SKM-1 treated with dmso at 0.1 percent for 144 hours (cell line): ENCODE data around the gene PRM2.
A peak's percentile ranks its signal among the peaks of the same experiment; 100 is the strongest.
"Not testable (repeated sequence)": the region's sequence is repeated elsewhere in the genome, so short reads cannot be mapped to it uniquely, and the experiment has no call there.

ENCODE experiments used
- DNase-seq: peaks from one replicate; lab custom pipeline; 2025; ENCODE audit not compliant: unreplicated experiment; lab: John Stamatoyannopoulos, UW

The PRM2 gene

GRCh38 chr16:11307639-11308492 is 31.6 kb upstream of the PRM2 start:
- no peak for DNase-seq

GRCh38 chr16:11306997-11307638 is 30.8 kb upstream of the PRM2 start:
- DNase-seq, result peak; percentile 97

- DNase-seq, result no peak
Observed at GRCh38 chr16:11306381-11306780, 30.1 kb upstream of the PRM2 start.

- no peak for DNase-seq
Observed at GRCh38 chr16:11303405-11304138, 27.3 kb upstream of the PRM2 start.

- no peak for DNase-seq
Observed at GRCh38 chr16:11302977-11303376, 26.7 kb upstream of the PRM2 start.

GRCh38 chr16:11301645-11302501 is 25.6 kb upstream of the PRM2 start:
- no peak for DNase-seq

GRCh38 chr16:11300560-11300892 is 24.2 kb upstream of the PRM2 start:
- DNase-seq, result no peak

GRCh38 chr16:11299865-11300559 is 23.7 kb upstream of the PRM2 start:
- DNase-seq, result no peak

- not testable (repeated sequence) for DNase-seq
Observed at GRCh38 chr16:11298950-11299547, 22.8 kb upstream of the PRM2 start.

- DNase-seq, result no peak
Observed at GRCh38 chr16:11298143-11298900, 22.0 kb upstream of the PRM2 start.

- peak; percentile 24 for DNase-seq
Observed at GRCh38 chr16:11297492-11298142, 21.3 kb upstream of the PRM2 start.

- DNase-seq, result no peak
Observed at GRCh38 chr16:11296706-11297491, 20.6 kb upstream of the PRM2 start.

- DNase-seq, result no peak
Observed at GRCh38 chr16:11296351-11296705, 20.0 kb upstream of the PRM2 start.

GRCh38 chr16:11295672-11296071 is 19.4 kb upstream of the PRM2 start:
- DNase-seq, result no peak

- no peak for DNase-seq
Observed at GRCh38 chr16:11292076-11292748, 15.9 kb upstream of the PRM2 start.

- DNase-seq, result no peak
Observed at GRCh38 chr16:11291091-11291703, 14.9 kb upstream of the PRM2 start.
